CD4-positive, alpha-beta T cell (primary cell): ENCODE data around the gene GSTA2. TPM values are rescaled to one million over a fixed set of nuclear protein-coding genes. Genes with fewer than 3 reads are reported as not detected.
"Not testable (repeated sequence)": the region's sequence is repeated elsewhere in the genome, so short reads cannot be mapped to it uniquely, and the experiment has no call there.

ENCODE experiments used
- ATAC-seq: fragments of 200-7000 bp; cut with Tn5 transposase; one replicate; pipeline ENCODE4 v1.10.0; 2022; ENCODE audit warnings: mild to moderate bottlenecking; ENCODE audit not compliant: poor library complexity
- CTCF ChIA-PET: fragments of 350-600 bp; sonication (Branson Sonifier 250); formaldehyde crosslinking; loops from one replicate; lab custom pipeline; 2021; ENCODE audit warnings: antibody characterized with exemption, inconsistent platforms; lab: Charles Lee
- POLR2A ChIA-PET: fragments of 350-600 bp; sonication (Branson Sonifier 250); formaldehyde crosslinking; loops from one replicate; lab custom pipeline; 2021; ENCODE audit warnings: antibody characterized with exemption, inconsistent platforms; lab: Charles Lee
- DNase-seq, 14 experiments: peaks; one replicate each; pipeline ENCODE4 v3.0.0-alpha.2; 2013 to 2020; ENCODE audit warnings: mixed read lengths in 2 of 14
- H3K27ac ChIP-seq, 2 donors: one replicate each; pipeline versions ENCODE4 v1.5.1 to v1.7.0; 2013; ENCODE audit warnings: low read length in 2 of 2, low read depth in 1 of 2, mild to moderate bottlenecking in 1 of 2
- H3K27me3 ChIP-seq, 2 experiments: 1 replicate in 1 of 2; 2 replicates in 1 of 2; pipeline versions ENCODE4 v1.6.1 to v1.7.0; 2013; ENCODE audit warnings: low read length in 2 of 2, control low read depth in 1 of 2, mild to moderate bottlenecking in 1 of 2, moderate library complexity in 1 of 2; ENCODE audit not compliant: insufficient read depth in 2 of 2, control insufficient read depth in 1 of 2
- H3K36me3 ChIP-seq: one replicate; pipeline ENCODE4 v1.6.1; 2013; ENCODE audit warnings: low read length, control low read depth; ENCODE audit not compliant: insufficient read depth
- H3K4me1 ChIP-seq: one replicate; pipeline ENCODE4 v1.6.1; 2013; ENCODE audit warnings: low read length, control low read depth; ENCODE audit not compliant: insufficient read depth
- H3K4me3 ChIP-seq: one replicate; pipeline ENCODE4 v1.5.1; 2013; ENCODE audit warnings: mild to moderate bottlenecking, low read length, moderate library complexity
- H3K9me3 ChIP-seq, 2 experiments: 1 replicate in 1 of 2; 2 replicates in 1 of 2; pipeline versions ENCODE4 v1.6.1 to v1.7.0; 2013; ENCODE audit warnings: low read length in 2 of 2, mild to moderate bottlenecking in 2 of 2, control low read depth in 1 of 2, moderate library complexity in 1 of 2; ENCODE audit not compliant: control insufficient read depth in 1 of 2, insufficient read depth in 1 of 2
- H3K27ac Mint-ChIP-seq: one replicate; pipeline ENCODE4 v1.8.0; 2020; ENCODE audit warnings: mixed read lengths
- H3K27me3 Mint-ChIP-seq: one replicate; pipeline ENCODE4 v1.8.0; 2021; ENCODE audit warnings: mixed read lengths
- H3K36me3 Mint-ChIP-seq: one replicate; pipeline ENCODE4 v1.8.0; 2021; ENCODE audit warnings: low read depth, mixed read lengths
- H3K4me1 Mint-ChIP-seq: one replicate; pipeline ENCODE4 v1.8.0; 2021; ENCODE audit warnings: low read depth, mixed read lengths
- H3K4me3 Mint-ChIP-seq: one replicate; pipeline ENCODE4 v1.8.0; 2020; ENCODE audit warnings: mild to moderate bottlenecking, mixed read lengths
- H3K9me3 Mint-ChIP-seq: one replicate; pipeline ENCODE4 v1.8.0; 2020; ENCODE audit warnings: mixed read lengths
- intact Hi-C, 2 experiments: fragments of 100-400 bp; cut with DNase I in 1 of 2; cut with micrococcal nuclease in 1 of 2; formaldehyde crosslinking; loops; one replicate each; pipeline versions ENCODE4 v1.15.1 to v1.9.0; 2023 to 2025; cut with DNase I, micrococcal nuclease
- total RNA-seq, 174 experiments: library from RNA in 2 of 174; stranded (reverse) in 2 of 174; gene quantifications; one replicate each; pipeline ENCODE4 v1.2.3 and lab custom pipeline; 2021 to 2026
- TF ChIP-seq, protein P1 (sequence below): fragments of 200-600 bp; IDR thresholded peaks from one replicate; pipeline ENCODE4 v1.8.0; 2022; ENCODE audit warnings: antibody characterized with exemption, mild to moderate bottlenecking

The GSTA2 gene
- total RNA-seq, 2 experiments from 2014 or later, result not detected

DNA sequence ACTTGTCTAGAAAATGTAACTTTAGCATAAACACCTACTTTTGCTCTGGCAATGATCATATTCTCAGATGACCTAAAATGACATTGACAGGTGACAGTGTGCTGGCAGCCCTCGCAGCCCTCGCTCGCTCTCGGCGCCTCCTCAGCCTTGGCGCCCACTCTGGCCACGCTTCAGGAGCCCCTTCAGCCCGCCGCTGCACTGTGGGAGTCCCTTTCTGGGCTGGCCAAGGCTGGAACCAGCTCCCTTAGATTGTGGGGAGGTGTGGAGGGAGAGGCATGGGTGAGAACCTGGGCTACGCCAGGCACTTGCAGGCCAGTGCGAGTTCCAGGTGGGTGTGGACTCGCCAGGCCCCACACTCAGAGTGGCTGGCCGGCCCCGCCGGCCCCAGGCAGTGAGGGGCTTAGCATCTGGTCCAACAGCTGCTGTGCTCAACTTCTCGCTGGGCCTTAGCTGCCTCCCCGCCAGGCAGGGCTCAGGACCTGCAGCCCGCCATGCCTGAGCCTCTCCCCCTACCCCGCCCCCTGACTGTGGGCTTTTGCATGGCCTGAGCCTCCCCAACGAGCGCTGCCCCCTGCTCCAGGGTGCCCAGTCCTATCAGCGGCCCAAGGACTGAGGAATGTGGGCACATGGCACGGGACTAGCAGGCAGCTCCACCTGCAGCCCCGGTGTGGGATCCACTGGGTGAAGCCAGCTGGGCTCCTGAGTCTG lies 23.1 kb upstream of the GSTA2 start:
- no peaks in the 10 kb centered on the region for H3K9me3 Mint-ChIP-seq
- H3K27me3 ChIP-seq, result no peaks in the 10 kb centered on the region
- TF ChIP-seq, protein P1, sequence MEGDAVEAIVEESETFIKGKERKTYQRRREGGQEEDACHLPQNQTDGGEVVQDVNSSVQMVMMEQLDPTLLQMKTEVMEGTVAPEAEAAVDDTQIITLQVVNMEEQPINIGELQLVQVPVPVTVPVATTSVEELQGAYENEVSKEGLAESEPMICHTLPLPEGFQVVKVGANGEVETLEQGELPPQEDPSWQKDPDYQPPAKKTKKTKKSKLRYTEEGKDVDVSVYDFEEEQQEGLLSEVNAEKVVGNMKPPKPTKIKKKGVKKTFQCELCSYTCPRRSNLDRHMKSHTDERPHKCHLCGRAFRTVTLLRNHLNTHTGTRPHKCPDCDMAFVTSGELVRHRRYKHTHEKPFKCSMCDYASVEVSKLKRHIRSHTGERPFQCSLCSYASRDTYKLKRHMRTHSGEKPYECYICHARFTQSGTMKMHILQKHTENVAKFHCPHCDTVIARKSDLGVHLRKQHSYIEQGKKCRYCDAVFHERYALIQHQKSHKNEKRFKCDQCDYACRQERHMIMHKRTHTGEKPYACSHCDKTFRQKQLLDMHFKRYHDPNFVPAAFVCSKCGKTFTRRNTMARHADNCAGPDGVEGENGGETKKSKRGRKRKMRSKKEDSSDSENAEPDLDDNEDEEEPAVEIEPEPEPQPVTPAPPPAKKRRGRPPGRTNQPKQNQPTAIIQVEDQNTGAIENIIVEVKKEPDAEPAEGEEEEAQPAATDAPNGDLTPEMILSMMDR, result no peak
- intact Hi-C loops, result loop anchor here in 1 of 2 experiments (1.0 kb wide), 1 partner anchor 40 kb away; no protein-coding TSS in a partner anchor
- DNase-seq (no peak), ATAC-seq (no peak)
- peaks cover 0 to 8% of the 10 kb centered on the region in 2 experiments for H3K9me3 ChIP-seq
- H3K4me1 ChIP-seq, result no peaks in the 10 kb centered on the region
- ChIA-PET CTCF (no interaction called here), POLR2A (no interaction called here)
- H3K4me1 Mint-ChIP-seq, result no peaks in the 10 kb centered on the region
- H3K27ac Mint-ChIP-seq, result no peak overlapping the region
- H3K4me3 Mint-ChIP-seq, result no peak overlapping the region
- no peak overlapping the region for H3K27ac ChIP-seq
- no peaks in the 10 kb centered on the region for H3K36me3 ChIP-seq
- H3K27me3 Mint-ChIP-seq, result peaks cover 14% of the 10 kb centered on the region
- no peaks in the 10 kb centered on the region for H3K36me3 Mint-ChIP-seq
- no peak overlapping the region for H3K4me3 ChIP-seq

DNA sequence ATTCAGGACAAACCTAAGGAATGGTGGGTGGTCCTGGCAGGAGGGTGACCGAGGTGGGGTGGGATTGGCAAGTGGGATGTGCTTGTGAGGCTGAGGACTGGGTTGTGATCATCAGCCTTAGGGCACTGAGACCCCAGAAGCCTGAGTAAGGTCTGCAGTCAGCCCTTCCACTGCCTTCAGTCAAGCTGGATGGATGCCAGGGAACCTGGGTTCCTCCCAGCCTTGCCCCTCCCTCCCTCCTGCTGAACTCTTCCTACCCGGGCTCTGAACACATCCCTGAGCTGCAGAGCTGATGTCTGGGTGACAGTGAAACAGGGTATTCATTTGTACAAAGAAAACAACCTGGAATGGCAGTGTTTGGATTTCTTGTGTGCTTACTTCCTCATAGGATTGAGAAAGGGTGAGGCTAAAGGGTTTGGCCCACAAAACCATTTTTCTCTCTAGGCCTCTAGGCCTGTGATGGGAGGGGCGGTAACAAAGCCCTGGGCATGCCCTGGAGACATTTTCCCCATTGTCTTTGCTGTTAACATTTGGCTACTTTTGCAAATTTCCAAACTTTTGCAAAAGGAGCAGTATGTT lies 19.5 kb upstream of the GSTA2 start:
- POLR2A ChIA-PET, H3K4me3 Mint-ChIP-seq, ATAC-seq, H3K9me3 ChIP-seq, H3K36me3 Mint-ChIP-seq, H3K4me1 ChIP-seq, H3K27ac ChIP-seq, H3K27me3 ChIP-seq, H3K27ac Mint-ChIP-seq, H3K4me3 ChIP-seq, intact Hi-C loops, DNase-seq, H3K4me1 Mint-ChIP-seq, H3K36me3 ChIP-seq, H3K9me3 Mint-ChIP-seq, CTCF ChIA-PET: not testable (repeated sequence)
- peaks cover 34% of the 10 kb centered on the region for H3K27me3 Mint-ChIP-seq

DNA sequence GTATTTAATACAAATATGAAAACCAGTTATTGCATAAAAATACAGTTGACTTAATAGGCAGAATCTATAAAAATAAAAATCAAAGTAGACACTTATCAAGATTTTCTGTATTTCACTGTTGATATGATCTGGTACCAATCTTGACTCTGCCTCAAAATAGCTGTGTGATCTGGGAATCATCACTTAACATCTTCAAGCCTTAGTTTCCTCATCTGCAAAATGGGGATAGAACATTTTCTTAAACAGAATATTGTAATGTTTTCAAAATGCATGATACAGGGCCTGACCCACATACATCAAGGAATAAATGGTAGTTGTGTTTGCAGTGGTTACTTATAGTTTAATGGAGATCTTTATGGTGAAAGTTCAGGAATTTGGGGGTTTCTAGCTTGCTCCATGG lies 18.9 kb upstream of the GSTA2 start:
- H3K4me3 ChIP-seq, DNase-seq, H3K27ac Mint-ChIP-seq, H3K4me3 Mint-ChIP-seq, H3K4me1 Mint-ChIP-seq, CTCF ChIA-PET, POLR2A ChIA-PET, ATAC-seq, H3K9me3 Mint-ChIP-seq, H3K27me3 ChIP-seq, H3K9me3 ChIP-seq, H3K36me3 ChIP-seq, H3K27ac ChIP-seq, H3K4me1 ChIP-seq, intact Hi-C loops, H3K36me3 Mint-ChIP-seq: not testable (repeated sequence)
- H3K27me3 Mint-ChIP-seq, result peaks cover 39% of the 10 kb centered on the region

DNA sequence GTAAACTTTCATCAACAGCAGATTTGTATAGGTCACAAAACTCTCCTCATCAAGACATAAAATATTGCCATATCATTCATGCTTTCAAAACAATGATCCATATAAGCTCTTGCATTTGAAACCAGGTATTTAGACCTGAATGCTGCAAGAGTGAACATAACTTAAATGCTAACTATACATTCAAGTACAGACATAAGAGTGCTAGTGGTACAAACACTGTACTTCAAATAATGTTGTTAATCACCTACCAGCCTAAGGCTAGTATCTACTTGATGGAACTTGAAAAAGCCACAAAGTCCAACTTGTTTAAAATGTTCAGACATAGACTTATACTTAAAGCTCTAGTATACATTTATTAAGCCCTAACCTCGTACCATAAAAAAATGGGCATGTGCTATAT lies 16.0 kb upstream of the GSTA2 start:
- Mint-ChIP-seq H3K4me1 (no peaks in the 10 kb centered on the region), H3K4me3 (no peak overlapping the region), H3K36me3 (no peaks in the 10 kb centered on the region), H3K9me3 (peaks cover 3% of the 10 kb centered on the region), H3K27ac (no peak overlapping the region), H3K27me3 (peaks cover 42% of the 10 kb centered on the region)
- CTCF ChIA-PET, result no interaction called here
- H3K4me3 ChIP-seq, result no peak overlapping the region
- intact Hi-C loops, result no loop called here
- no peaks in the 10 kb centered on the region for H3K4me1 ChIP-seq
- ATAC-seq (no peak), DNase-seq (no peak)
- POLR2A ChIA-PET, result no interaction called here
- H3K9me3 ChIP-seq, result no peaks in the 10 kb centered on the region
- H3K27me3 ChIP-seq, result no peaks in the 10 kb centered on the region
- H3K27ac ChIP-seq, result no peak overlapping the region
- TF ChIP-seq, protein P1, result no peak
- H3K36me3 ChIP-seq, result no peaks in the 10 kb centered on the region

DNA sequence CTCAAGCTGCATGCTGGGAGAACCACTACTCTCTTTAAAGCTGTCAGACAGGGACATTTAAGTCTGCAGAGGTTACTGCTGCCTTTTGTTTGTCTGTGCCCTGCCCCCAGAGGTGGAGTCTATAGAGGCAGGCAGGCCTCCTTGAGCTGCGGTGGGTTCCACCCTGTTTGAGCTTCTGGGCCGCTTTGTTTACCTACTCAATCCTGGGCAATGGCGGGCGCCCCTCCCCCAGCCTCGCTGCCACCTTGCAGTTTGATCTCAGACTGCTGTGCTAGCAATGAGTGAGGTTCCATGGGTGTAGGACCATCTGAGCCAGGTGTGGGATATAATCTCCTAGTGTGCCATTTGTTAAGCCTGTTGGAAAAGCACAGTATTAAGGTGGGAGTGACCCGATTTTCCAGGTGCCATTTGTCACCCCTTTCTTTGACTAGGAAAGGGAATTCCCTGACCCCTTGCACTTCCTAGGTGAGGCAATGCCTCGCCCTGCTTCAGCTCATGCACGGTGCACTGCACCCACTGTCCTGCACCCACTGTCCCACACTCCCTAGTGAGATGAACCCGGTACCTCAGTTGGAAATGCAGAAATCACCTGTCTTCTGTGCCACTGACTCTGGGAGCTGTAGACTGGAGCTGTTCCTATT lies 13.6 kb upstream of the GSTA2 start:
- H3K9me3 Mint-ChIP-seq, H3K4me3 ChIP-seq, H3K36me3 Mint-ChIP-seq, CTCF ChIA-PET, DNase-seq, POLR2A ChIA-PET, H3K27ac Mint-ChIP-seq, H3K36me3 ChIP-seq, H3K9me3 ChIP-seq, intact Hi-C loops, H3K4me1 Mint-ChIP-seq, H3K27ac ChIP-seq, H3K27me3 ChIP-seq, H3K4me3 Mint-ChIP-seq, ATAC-seq, H3K4me1 ChIP-seq: not testable (repeated sequence)
- H3K27me3 Mint-ChIP-seq, result peaks cover 42% of the 10 kb centered on the region
